Ovary (tissue), 9 donors: ENCODE data around the gene CACNA1D. TPM values are rescaled to one million over a fixed set of nuclear protein-coding genes. Genes with fewer than 3 reads are reported as not detected.

Experiments
- DNase-seq, 5 donors: peaks; one replicate each; pipeline ENCODE4 v3.0.0-alpha.2; 2019 to 2020
- H3K27ac ChIP-seq, 2 donors: fragments of 200-600 bp; one replicate each; pipeline versions ENCODE4 v1.5.1 to v1.8.0; 2019 to 2022
- H3K27me3 ChIP-seq: fragments of 200-600 bp; one replicate; pipeline ENCODE4 v1.8.0; 2022
- H3K36me3 ChIP-seq: fragments of 200-600 bp; sonication (generic); one replicate; pipeline ENCODE4 v1.5.1; 2019
- H3K4me1 ChIP-seq: one replicate; pipeline ENCODE4 v1.8.1; 2013; ENCODE audit warnings: mild to moderate bottlenecking, moderate library complexity; ENCODE audit not compliant: insufficient read depth
- H3K4me3 ChIP-seq: fragments of 200-600 bp; sonication (generic); one replicate; pipeline ENCODE4 v1.5.1; 2017
- H3K9me3 ChIP-seq, 2 donors: fragments of 200-600 bp in 1 of 2; sonication (generic) in 1 of 2; one replicate each; pipeline versions ENCODE4 v1.5.1 to v1.8.1; 2013 to 2019; ENCODE audit warnings: mild to moderate bottlenecking in 1 of 2, moderate library complexity in 1 of 2
- CTCF ChIP-seq, 3 donors: fragments of 450-650 bp in 2 of 3; fragments of 200-600 bp in 1 of 3; IDR thresholded peaks; one replicate each; pipeline versions ENCODE4 v1.5.1 to v1.8.0; 2016 to 2022; ENCODE audit warnings: antibody characterized with exemption in 3 of 3, mild to moderate bottlenecking in 1 of 3
- EP300 ChIP-seq: sonication (generic); formaldehyde crosslinking; IDR thresholded peaks from one replicate; pipeline ENCODE4 v1.6.1; 2017; ENCODE audit warnings: antibody characterized with exemption
- POLR2A ChIP-seq: fragments of 450-650 bp; IDR thresholded peaks from one replicate; pipeline ENCODE4 v1.6.1; 2017; ENCODE audit warnings: antibody characterized with exemption, mild to moderate bottlenecking, moderate library complexity
- WGBS, 3 donors: extraction: QIAGEN DNeasy Blood & Tissue Kit in 1 of 3; methylation state at CpG; one replicate each; pipeline versions ENCODE4 v1.1.5 to v1.1.7; 2013 to 2017; 5-methylcytosine and 5-hydroxymethylcytosine counted together
- intact Hi-C, 4 donors: fragments of 100-400 bp; cut with DNase I; formaldehyde crosslinking; loops; one replicate each; pipeline versions ENCODE4 v1.11.0 to v1.15.1; 2022 to 2023
- polyA plus RNA-seq, 2 donors: library from polyadenylated mRNA; stranded (reverse); fragments of 200-250 nt in 1 of 2; fragments of 350-450 nt in 1 of 2; fragmentation: Illumina TruSeq in 1 of 2; extraction: RNeasy Lipid Tissue Mini Kit (QIAGEN cat#74804) in 1 of 2; gene quantifications; one replicate each; pipeline ENCODE4 v1.2.3, GENCODE V29; 2013 to 2014
- total RNA-seq, 7 donors: library from RNA; depleted of rRNA in 2 of 7; stranded (reverse); fragments of >200 nt in 2 of 7; fragmentation: NEBNext Ultra II Directional in 3 of 7; extraction: Animal tissue kit (Norgen Biotek cat#: 25700) in 3 of 7; gene quantifications; one replicate each; pipeline versions ENCODE4 v1.1.0 to v1.2.4, GENCODE V29; 2016 to 2023
- donor health status: DM: no; HTN: no; CAD: no; lungs with moderate emphysema.
- donor health status: DM: no; HTN: no; CAD: no.
- donor health status: Bipolar disorder and iron deficiency.
- donor health status: DM: yes; HTN: yes; CAD: no.
- donor health status: DM: no; HTN: no; CAD: no.
- donor health status: DM: yes; HTN: yes; CAD: no.

The CACNA1D gene
- total and polyA plus RNA-seq, 9 donors, result 0.23 to 9.3 (median 5.1) TPM

GRCh38 chr3:53501178-53501577, 6.8 kb downstream of the CACNA1D start:
- Histone ChIP-seq H3K4me1 (no peaks in the 10 kb centered on the region), H3K4me3 (no peak overlapping the region), H3K9me3 (no peaks in the 10 kb centered on the region), H3K36me3 (no peaks in the 10 kb centered on the region), H3K27ac (no peak overlapping the region), H3K27me3 (no peaks in the 10 kb centered on the region)
- TF ChIP-seq CTCF (IDR thresholded peaks at IDR 0.05) (no peak), POLR2A (no peak), EP300 (no peak)
- intact Hi-C loops, result no loop called here
- 59 to 64% (median 60%) methylated on average over 8 of the region's 8 CpGs for WGBS, 3 donors
- DNase-seq, result no peak

- Histone ChIP-seq H3K4me1 (no peaks in the 10 kb centered on the region), H3K4me3 (no peak overlapping the region), H3K27ac (no peak overlapping the region), H3K36me3 (no peaks in the 10 kb centered on the region), H3K27me3 (no peaks in the 10 kb centered on the region), H3K9me3 (no peaks in the 10 kb centered on the region)
- no peak for DNase-seq
- 12 to 23% (median 18%) methylated on average over 4 of the region's 4 CpGs for WGBS, 3 donors
- TF ChIP-seq CTCF (IDR thresholded peaks at IDR 0.05) (no peak), EP300 (no peak), POLR2A (no peak)
- intact Hi-C loops, result no loop called here
Observed at GRCh38 chr3:53502737-53503136, 8.3 kb downstream of the CACNA1D start.

- no peak for DNase-seq
- Histone ChIP-seq H3K36me3 (no peaks in the 10 kb centered on the region), H3K27ac (no peak overlapping the region), H3K4me1 (no peaks in the 10 kb centered on the region), H3K9me3 (no peaks in the 10 kb centered on the region), H3K27me3 (no peaks in the 10 kb centered on the region), H3K4me3 (no peak overlapping the region)
- TF ChIP-seq EP300 (no peak), CTCF (IDR thresholded peaks at IDR 0.05) (no peak), POLR2A (no peak)
- intact Hi-C loops, result no loop called here
- 77 to 86% (median 80%) methylated on average over 5 of the region's 5 CpGs for WGBS, 3 donors
Observed at GRCh38 chr3:53503195-53503594, 8.8 kb downstream of the CACNA1D start.

GRCh38 chr3:53506110-53506762, 11.8 kb downstream of the CACNA1D start:
- no peak for DNase-seq
- Histone ChIP-seq H3K9me3 (no peaks in the 10 kb centered on the region), H3K4me1 (no peaks in the 10 kb centered on the region), H3K36me3 (no peaks in the 10 kb centered on the region), H3K27me3 (no peaks in the 10 kb centered on the region), H3K27ac (no peak overlapping the region), H3K4me3 (no peak overlapping the region)
- intact Hi-C loops, result no loop called here
- 76 to 90% (median 81%) methylated on average over 4 of the region's 4 CpGs for WGBS, 3 donors
- TF ChIP-seq EP300 (no peak), POLR2A (no peak), CTCF (IDR thresholded peaks at IDR 0.05) (no peak)
